H1 (cell line): ENCODE measurements around the gene DCAF6. TPM values are rescaled to one million over a fixed set of nuclear protein-coding genes. Genes with fewer than 3 reads are reported as not detected.

Experiments used
- CHD7 ChIP-seq: fragments of 300-600 bp; sonication (generic); IDR thresholded peaks from 2 replicates; pipeline ENCODE4 v1.7.1; 2012; ENCODE audit warnings: low read length, moderate library complexity, mild to moderate bottlenecking, inconsistent platforms; ENCODE audit not compliant: insufficient replicate concordance
- YY1 ChIP-seq: IDR thresholded peaks from 2 replicates; pipeline ENCODE4 v1.6.1; 2011; ENCODE audit warnings: low read depth, mild to moderate bottlenecking, low read length
- polyA plus RNA-seq, 7 experiments: library from polyadenylated mRNA; depleted of rRNA in 3 of 7; stranded (reverse) in 5 of 7; unstranded in 2 of 7; fragments of >200 nt in 5 of 7; fragments of 200-250 nt in 2 of 7; gene quantifications; 1 replicate in 5 of 7; 2 replicates in 1 of 7; 4 replicates in 1 of 7; pipeline versions ENCODE4 v1.2.1 to v1.2.3, GENCODE V29; 2011 to 2013; ENCODE audit warnings: missing spikeins in 2 of 7, mixed read lengths in 2 of 7
- total RNA-seq: library from RNA; stranded (reverse); fragmentation: NEBNext Ultra II Directional; extraction: Animal tissue kit (Norgen Biotek cat#: 25700); gene quantifications from 2 replicates; pipeline ENCODE4 v1.2.1, GENCODE V29; 2021

The DCAF6 gene
- total and polyA plus RNA-seq, 2 of the 8 experiments (the other 6 are each of a cell fraction or from before 2014, with no cell fraction given): 12.3 to 17.4 TPM

- no peak for TF ChIP-seq CHD7
- TF ChIP-seq YY1: peak; percentile 92
Observed at GRCh38 chr1:167912294-167912693, 24.2 kb upstream of the DCAF6 start (continued).
